CD4-positive, alpha-beta T cell treated with Interleukin-10 for 1 hour (primary cell): ENCODE results near the gene KLF15.
A peak's percentile ranks its signal among the peaks of the same experiment; 100 is the strongest.

Source experiments
- DNase-seq: peaks from one replicate; pipeline ENCODE4 v3.0.0-alpha.2; 2020

Gene KLF15

DNA sequence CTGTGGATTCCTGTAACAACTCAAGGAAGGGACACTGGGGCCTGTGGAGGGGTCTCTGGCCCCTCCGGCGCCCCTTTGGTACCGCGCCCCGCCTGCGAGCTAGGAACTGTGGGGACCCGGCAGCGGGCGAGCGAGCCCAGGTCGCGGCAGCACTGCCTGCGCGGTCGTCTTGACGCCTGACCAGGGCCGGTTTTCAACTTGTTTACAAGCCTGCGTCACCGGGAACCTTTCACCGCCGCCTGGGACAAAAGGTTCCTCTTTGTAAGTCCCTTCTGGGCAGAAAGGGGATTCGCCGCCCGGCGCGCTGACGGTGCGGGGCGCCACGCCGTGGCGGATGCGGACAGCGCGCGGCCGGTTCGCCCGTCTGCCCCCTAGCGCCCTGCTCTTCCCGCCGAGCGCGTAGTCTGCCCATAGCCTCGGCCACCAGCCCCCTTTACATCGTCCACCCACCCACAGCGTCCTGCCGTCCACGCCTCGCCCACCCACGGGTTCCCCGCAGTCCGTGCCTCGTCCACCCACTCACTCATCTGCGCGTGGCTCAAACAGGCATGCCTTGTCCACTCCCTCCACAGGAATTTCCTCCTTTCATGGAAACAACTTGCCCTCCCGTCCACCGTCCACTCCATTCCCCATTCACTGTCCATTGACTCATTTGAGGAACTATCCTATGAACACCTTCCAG, 32.0 kb upstream of the KLF15 start:
- DNase-seq: peak; percentile 30

DNA sequence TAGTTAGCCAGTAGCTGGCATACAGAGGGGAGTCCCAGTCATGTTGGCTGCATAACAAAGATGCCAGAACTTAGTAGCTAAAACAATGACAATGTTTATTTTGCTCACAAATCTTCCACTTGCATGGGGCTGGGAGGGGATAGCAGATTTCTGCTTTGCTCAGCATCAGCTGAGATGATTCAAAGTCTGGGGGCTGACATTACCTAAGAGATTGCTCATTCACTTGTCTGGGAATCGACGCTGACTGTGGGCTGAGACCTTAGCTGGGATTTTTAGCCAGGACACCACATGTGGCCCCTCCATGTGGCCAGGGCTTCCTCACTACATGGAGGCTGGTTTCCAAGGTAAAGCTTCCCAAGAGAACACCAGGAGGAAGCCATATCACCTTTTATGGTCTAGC, 24.8 kb upstream of the KLF15 start:
- DNase-seq: no peak

DNA sequence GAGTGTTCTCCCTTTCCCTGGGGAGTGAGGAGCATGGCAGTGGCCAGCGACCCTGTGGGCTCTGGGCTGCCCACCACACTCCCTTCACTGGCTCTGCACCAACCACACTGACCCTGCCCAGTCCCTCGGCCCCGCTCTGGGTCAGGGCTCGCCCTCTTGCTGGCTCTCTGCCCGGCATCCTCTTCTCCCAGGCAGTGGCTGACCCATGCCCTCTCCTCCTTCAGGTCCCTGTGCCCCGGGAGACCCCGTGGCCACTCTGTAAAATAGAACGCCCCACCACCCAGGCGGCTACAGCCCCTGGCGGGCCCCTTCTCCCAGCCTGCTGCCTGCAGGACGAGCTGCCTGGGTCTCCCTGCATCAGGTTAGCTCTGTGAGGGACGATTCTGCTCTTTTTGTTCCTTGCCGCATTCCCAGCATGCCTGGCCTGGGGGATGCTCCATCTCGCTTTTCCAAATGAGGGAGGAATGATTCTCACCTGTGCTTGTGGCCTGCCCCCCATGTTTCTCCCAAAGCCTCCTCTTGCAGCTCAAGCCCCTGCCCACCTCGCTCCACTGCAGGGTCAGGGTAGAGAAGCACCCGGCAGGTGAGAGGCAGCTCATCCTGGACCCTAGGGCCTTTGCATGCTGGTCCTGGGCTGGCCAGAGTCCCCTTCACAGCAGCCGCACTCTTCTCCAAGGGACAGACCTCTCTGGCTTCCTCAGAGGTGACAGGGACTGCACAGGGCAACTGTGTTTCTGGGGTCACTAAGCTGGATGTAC, 23.0 kb upstream of the KLF15 start:
- DNase-seq: no peak

DNA sequence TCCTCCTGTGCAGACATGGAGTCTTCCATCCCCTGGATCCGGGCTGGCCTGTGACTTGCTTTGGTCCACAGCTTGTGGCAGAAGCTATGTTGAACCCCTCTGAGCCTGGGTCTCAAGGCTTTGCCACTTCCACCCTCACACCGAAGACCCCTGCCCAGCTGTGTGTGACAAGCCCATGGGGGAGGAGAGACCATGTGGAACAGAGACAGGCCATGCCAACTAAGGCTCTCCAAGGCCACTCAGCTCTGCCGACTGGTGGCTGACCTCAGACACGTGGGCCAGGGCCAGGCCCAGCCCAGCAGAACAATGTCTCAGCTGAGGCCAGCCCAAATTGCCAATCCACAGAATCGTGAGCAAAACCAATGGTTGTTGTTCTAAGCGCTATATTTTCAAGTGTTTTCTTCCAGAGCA, 21.1 kb upstream of the KLF15 start:
- no peak for DNase-seq

DNA sequence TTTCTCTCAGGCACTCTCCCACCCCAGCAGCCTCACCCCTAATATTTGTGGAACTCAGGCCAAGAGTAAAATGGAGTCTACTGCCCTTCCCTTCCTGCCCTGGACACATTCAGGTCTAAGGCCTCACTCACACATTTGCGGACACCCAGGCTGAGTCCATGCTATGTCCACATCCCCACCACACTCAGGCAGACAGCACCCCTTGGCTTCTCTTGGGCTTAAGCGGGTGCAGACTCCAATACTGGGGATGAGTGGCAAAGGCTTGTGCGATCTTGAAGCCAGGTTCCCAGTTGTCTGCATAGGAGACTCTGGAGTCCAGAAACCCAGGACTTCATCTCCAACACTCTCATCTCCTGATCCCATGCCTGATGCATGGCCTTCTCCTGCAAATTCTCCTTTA, 20.0 kb upstream of the KLF15 start:
- no peak for DNase-seq

DNA sequence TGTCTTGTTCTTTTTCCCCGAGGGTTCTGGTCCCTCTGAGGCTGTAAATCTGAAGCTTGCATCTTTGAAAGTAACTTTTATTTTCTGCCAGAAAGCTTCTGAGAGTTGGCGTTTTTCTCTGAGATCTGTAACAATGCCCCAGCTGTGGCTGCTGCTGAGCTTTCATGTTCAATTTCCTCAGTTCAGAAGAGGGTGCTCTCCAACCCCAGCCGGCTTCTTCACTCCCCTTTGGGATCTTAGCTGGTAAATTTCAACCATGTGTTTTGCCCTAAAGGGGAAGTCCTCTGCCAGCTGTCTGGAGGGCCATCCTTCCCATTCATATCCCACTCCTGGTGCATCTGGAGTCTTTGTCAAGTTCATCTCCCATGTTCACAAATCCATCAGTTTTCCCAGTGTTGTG, 19.2 kb upstream of the KLF15 start:
- DNase-seq: no peak

DNA sequence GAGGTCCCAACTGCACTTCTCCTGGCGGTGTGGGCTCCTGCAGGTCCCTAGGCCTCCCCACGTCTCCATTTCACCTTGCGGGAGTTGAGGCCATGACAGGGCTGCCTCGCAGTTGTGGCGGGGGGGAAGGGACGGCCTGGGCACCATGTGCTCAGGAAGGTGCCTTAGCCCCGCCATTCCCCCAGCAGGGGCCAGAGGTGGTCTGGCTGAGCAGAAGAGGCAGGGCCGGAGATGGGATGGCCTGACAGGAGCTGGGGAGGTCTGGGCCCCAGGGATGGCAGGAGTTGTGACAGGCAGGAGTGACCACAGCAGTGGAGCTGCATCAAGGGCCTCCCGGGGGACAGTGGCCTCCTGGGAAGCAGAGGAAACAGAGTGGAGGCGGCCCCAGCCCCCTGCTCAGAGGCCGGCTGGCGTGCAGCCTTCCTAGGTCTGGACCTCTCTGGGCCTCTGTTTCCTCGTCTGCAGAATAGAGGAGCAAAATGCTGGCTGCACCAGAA, 18.7 kb upstream of the KLF15 start:
- no peak for DNase-seq

DNA sequence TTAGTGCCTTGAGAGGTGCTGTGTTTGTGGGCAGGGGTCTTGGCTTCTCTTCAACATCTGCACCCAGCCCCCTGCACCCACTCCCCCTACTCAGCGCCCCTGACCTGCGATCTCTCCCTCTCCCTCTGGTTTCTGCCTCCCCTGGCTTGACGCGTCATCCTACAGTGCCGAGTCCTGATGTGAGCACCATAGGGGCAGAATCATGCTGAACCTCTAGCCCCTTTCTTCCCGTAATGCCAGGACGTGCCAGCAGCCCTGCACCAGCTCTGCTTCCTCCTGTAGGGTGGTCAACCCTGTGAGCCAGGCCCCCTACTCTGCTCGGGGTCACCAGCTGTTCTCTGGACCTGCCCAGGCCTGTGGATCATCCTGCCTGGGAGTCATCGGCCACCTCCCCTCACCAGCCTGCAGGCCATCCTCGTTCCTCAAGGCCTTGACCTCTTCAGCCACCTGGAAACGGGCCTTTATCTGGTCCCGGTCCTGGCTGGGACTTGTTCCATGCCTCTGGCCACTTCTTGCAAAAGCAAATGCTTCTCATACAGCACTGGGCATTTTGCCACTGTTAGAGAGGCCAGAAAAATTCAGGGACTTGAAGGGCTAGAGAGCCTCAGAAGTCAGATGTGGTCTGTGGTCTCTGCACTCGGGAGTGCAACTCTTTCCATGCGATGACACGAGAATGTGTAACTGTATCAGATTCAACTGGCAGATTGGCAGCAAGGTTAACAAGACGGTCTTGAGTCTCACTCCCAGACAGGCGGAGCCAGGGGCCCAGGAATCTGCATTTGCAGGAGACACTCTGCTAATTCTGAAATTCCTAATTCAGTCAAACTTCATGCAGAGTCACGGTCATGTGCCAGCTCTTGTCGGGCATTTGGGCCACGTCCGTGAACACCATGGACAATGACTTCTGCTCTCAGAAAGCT, 16.7 kb upstream of the KLF15 start:
- DNase-seq: no peak

DNA sequence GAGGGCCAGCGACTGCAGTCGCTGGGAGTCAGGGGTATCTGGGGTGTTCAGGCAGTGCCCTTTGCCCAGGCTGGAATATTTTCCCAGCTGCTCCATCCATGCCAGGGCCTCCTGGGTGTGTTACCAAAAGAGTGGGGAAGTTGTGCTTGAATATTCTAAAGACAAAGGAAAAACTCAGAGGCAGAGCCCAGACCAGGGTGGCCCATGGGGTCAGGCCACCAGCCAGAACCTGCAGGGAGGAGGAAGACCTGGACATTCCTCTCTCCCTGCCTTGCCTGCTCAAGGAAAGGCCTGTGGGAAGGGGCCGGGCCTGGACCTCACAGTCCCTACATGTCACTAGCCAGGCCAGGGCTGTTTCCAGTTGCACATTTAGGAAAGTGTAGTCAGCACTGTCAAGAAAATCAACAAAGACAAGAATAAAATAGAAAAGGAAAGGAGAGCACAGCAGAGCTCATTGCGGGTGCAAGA, 16.0 kb upstream of the KLF15 start:
- no peak for DNase-seq

DNA sequence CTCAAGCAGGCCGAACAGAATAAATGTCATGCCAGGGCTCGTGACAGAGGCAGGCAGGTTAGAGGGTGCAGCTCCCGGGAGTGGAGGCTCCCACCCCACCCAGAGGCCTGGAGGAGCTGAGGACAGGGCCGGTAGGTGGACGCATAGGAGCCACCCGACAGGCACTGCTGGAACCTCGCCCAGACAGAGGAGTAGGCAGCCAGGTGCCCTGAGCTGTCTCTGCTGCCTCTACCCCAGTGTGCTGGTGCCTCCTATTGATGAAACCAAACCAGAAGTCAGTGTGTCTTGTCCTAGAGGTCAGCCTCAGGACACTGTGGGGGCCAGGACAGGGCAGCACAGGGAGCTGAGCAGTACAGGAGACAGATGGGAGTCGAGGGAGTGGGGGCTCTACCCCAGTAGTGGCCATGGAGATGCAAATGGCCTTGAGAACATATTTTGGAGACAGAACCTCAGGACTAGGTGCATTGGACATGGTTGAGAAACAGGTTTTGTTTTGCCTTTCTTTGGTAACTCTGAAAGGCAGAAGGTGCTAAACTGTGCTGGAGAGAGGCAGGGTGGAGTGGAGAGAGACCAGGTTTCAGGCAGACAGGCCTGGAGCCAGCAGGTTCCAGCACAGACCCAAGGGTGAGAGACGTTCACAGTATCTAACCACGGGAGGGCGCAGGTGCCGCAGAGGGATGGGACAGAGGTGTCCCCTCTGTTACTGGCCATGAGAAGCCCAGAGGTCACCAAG, 15.4 kb upstream of the KLF15 start:
- no peak for DNase-seq

DNA sequence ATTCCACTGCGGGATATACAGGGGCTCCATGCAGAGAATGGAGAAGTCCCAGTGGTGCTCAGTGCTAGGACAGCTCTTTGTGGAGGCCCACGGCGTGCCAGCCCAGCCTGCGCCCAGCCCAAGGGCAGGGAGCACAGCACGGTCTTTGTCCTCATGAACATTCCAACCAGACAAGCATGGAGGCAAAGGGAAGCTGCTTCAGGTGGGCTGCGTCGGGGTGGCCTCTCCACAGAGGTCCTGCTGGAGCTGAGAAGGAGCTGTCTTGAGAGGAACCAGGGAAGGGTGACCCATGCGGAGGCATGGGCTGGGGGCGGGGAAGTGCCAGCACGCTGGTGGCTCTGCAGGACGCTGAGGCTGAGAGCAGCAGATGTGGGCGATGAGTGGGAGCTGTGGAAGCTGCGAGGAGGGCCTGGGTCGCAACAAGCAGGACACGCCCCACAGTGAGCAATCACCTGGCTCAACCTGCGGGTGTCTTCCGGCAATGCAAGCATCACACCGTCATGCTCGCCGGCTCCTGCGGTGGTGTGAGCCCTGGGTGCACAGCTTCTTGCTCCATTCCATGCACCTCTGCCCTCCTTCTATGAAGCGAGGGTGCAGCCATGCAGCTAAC, 14.0 kb upstream of the KLF15 start:
- no peak for DNase-seq

DNA sequence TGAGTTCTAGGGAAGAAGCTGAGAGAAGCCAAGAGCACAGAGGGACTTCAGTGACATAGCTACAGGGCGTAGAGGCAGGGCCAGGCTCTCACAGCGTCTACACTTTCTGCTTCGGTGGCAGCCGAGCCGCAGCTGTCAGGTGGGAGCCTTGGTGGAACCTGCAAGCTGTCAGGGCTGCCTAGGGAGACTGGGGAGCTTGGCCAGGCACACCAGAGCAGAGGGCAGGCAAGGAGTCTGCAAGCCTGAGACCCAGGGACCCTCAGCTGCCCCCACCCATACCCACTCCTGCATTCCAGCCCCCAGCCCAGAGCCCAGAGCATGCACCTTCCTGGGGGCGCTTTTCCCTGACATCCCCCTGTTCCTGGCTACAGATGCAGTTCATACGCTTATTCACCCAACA, 13.4 kb upstream of the KLF15 start:
- no peak for DNase-seq

DNA sequence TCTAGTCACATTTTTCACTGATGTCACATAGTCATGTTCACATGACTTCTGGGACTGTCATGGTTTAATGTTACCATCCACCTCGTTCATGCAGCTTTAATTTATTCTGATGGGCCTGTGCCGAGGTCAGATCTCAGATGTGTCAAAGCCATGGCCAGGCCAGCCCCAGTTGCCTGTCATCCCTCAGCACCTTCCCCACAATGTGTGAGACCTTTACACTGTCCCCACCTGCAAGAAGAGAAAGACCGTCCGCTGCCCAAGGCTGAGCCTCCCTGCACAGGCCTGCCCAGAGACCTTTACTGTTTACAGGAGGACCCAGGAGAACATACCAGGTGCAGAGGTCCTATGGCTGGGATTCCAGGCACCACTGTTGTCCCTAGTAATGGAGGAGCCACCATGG, 12.8 kb upstream of the KLF15 start:
- no peak for DNase-seq

DNA sequence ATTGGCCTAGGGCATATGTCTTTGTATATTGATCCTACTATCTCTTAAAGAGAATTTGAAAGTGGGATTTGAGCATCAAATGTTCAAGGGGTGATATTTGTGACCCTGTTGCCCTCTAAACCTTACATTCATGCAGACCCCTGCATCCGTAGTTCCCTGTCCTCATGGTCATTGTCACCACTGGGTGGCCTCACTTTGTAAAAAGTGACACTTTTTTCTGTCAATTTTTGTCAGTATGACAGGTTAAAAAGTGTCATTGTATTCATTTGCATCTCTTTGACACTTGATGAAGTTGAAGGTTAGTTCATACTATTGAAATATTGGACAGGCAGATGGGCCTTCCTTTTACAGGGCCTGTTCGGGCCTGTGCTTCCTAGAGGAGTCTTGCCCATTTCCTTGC, 12.3 kb upstream of the KLF15 start:
- no peak for DNase-seq

DNA sequence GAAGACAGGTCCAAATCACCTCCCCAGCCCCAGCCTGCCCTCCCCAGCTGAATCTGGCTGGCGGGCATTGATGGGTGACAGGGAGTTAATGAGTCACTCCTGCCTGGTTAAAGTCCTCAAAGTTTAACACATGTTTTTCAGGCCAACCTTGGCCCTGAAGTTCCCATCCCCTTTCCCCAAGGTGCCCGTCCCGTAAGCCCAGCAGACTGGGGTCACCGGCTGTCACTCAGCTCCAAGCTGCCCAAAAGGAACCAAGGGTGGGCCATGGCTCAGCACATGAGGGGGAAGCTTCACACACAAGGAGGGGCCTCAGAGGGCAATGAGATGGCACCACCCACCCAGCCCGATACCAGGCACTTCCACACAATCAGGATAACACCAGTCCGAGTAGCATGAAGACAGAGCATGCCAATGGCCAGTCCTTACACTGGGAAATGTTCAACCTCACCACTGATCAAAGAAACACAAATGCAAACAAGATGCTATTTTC, 10.2 kb upstream of the KLF15 start:
- no peak for DNase-seq

DNA sequence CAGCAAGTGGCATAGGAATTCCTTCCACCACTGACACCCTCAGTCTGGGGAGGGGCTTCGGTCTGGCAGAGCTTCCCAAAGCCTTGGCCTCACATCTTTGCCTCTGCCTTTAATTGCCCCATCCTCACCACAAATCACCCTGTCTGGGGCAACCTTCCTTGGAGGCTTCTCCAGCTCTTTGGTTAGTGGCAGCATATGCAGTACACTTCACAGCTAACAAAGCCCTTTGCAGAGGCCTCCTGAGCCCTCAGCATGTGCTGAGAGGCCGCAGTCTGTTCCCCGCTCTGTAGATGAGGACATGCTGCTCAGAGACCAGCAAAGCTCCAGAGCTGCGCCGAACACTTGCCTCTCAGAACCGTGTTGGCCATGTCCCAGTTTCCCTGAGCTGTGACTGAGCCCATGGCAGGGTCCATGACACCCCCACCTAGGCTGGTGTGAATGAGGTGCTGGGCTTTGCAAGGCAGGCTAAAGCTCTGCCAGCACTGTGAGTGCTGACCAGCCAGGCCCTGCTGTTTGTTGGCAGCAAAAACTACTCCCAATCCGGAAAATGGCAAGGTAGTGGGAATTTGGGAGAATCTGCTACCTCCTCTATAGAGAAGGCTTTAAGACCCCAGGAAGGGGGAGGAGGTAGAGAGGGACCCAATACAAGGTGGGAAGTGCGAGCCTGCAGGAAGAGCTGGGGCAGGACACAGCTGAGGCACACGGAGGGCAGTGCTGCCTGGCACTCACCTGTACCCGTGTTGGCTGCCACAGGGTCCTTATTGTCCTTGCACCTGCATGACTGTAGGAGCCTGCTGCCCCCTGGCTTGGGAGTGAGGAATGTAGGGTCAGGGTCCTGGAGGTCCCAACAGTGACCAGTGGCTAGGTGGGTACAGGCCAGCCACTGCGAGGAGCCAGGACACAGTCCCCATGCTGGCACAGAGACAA, 8.4 kb upstream of the KLF15 start:
- DNase-seq: no peak

DNA sequence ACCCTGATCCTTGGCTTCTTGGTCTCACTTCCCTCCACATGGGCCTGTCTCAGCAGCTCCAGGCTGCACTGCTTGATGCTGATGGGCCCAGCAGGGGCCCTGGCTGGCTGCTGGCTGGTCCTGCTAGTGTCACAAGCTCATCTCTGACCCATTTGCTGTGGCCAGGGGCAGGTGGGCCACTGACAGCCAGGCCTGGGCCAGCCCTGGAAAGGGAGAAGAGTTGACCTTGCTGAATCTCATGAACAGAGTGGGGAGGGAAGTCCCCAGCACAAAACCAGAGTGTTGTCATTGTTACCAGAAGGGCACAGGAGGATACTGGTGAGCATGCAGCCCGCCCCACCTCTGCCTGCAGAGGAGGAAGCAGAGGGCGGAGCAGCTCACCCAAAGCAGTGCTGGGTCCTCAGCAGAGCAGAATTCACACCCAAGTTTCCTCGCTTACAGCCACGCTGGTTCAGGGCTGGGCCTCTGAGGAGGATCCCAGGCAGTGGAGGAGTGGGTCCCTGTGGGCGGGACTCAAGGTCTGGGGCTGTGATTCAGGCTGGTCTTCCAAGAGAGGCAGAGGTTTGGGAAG, 7.6 kb upstream of the KLF15 start:
- DNase-seq: no peak

DNA sequence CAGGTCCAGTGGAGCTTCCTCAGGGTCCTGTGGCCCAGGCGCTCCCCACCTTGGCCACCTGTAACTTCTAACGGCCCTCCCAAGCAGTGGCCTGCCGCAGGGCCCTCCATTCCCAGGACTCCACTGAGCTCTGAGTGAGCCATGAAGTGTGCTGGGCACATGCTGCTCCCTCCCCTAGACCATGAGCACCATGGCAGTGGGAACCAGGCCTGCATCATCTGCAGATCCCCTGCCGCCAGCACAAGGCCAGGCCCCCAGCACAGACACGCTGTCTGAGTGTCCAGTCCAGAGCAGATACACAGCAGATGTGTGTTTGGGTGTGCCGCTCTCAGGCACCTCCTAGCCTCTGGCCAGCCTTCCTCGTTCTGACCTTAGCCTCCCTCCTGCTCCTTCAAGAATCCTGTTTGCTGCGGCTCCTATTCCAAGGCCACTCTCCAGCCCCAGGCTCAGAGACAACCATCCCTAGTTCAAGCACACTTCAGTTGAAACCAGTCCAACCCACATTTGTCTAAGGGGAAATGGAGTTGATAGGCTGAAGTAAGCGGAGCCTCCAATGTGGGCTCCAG, 7.0 kb upstream of the KLF15 start:
- DNase-seq: no peak

DNA sequence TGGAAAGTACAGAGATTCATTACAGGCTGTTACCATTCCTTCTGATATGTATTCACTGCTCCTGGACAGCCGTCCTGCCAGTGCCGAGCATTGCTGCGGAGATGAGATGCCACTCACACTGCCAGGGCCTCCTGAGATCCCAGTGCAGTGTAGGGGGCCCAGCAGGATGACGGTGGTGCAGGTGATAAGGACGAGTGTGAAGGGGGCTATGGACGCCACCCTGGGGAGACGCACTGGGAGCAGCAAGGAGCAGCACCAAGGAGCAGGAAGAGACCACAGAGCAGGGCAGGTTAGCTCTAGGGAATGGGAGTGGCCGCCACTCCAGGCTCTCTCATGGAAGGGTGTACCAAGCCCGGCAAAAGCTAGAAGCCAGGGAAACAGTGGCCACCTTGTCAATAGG, 4.0 kb upstream of the KLF15 start:
- DNase-seq: no peak

DNA sequence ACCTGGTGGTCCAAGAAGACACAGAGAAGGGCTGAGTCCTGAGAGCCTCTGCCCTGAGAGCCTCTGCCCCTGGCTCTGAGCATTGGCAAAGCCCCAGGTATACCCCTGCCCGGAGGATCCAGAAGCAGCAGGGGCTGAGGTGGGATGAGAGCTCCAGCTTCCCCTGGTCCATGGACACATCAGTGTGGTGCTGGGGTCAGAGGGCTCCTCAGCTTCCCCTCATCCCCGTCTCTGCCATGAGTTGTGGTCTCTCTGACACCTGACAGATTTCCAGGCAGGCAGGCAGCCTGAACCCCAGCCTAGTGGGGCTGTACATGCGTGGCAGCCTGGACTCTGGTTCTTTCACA, 3.5 kb upstream of the KLF15 start:
- no peak for DNase-seq
